Amygdala (tissue), 56 donors: ENCODE results near the gene MIER2.
A peak's percentile ranks its signal among the peaks of the same experiment; 100 is the strongest.

Experiments used
- DNase-seq, 56 donors: peaks; one replicate each; lab custom pipeline; 2025; lab: John Stamatoyannopoulos, UW

MIER2 gene

DNA sequence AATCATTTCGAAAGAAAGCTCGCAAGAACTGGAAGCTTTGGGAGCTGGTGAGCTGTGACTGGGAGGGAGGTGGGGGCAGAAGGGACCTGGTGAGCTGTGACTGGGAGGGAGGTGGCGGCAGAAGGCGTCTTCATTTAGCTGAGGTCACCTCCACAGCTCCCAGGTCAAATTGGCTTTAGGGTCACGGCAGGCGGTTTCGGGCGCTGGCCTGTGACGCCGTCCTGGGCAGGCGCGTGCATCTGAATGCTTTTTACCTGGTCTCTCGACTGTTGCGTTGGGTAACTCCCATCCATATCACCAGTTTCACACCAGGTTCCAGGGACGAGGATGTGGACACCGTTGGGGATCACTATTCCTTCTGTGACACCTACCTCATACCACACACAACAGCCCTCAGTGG, 35.2 kb upstream of the MIER2 start:
- DNase-seq, result no peak

DNA sequence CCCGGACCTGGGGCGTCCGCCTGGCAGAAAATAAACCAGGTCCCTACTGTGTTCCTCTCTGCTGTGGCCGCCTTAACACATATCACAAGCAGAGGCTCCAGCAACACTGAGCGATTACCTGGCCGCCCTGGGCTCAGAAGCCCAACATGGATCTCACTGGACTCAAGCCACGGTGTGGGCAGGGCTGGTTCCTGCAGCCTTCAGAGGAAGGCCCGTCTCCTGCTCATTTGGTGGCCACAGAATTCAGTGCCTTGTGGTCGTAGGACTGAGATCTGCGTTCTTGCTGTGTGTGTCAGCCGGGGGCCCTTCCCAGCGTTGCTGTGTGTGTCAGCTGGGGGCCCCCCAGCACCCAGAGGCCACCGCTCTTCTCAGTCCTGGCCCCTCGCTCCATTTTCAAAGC, 34.1 kb upstream of the MIER2 start:
- no peak for DNase-seq

DNA sequence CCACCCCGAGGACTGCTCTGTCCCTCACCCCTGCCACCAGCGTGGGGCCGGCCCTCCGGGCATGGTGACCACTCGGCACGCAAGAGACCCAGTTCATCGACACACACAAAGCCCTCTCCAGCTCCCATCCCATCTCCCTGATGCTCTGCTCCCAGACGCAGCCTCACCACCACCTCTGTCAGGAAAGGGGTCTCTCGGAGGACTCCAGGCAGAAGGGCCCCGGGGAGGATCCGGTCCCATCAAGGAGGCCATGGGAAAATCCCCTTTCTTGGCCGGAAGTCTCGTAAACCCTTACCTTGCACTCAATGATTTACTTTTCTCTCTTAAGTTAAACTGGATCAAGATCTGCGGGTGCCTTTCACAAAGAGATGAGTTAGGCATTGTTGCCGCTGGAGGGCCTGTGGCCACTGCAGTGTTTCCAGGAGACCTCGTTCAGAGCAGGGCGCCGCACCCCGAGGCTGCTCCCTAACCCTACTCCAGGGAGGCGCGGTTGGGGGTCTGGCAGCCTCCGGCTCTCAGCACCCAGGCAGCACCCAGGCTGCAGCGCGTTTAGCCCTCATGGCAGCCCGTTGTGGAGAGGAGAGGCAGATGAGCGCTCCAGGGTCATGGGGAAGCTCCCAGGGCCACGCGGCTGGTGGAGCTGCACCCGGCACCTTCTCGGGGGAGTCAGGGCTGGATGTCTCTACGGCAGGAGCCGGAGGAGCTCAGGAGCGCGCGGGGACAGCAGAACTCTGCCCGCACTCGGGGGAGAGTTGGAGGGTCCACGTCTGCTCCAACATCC, 33.4 kb upstream of the MIER2 start:
- no peak for DNase-seq

DNA sequence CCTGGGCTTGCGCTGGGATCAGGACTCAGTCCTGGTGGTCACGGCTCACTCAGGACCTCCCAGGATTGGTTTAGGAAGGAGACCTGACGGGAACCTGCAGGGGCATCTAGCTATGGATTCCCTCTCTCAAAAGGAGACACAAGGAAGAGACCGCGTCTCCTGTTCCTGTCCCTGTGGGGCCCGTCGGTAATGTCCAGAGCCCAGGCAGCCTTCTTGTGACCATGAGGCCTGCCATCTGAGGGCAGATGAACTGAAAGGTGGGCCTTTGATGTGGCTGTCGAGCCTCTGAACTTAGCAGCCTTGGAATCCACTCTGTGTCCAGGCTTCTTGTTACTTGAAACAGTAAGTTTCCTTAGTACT, 31.5 kb upstream of the MIER2 start:
- DNase-seq, result no peak

DNA sequence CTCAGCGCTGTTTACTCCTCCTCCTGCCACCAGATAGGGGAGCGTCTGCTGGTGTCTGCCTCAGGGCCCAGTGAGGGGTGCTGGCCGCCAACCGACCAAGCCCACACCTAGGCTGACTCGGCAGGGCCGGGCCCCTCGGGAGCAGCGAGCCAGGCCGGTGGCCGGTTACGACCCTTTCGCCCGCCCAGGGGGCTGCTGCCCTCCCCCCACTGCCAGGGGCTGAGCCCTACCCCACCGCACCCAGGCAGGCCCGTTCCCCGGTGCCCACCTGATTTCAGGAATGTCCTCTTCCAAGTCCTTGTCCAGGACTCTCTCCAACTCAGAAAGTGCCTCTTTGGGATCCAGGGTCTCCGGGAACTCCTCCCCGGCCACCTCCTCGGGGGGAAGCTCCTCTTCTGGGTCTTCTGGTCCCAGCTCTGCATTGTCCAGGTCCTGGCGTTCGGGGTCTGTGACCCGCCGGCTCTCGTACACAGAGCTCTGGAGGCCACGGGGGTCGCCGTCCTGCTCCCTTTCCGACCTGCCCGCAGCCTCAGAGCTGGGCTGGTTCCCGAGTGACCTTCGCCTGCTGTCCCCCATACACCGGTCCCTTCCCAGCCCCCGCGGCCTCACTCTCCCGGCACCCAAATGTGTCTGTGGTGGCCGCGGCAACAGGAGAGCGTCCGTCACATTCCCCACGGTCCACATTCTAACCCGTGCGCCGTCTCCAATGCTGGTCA, 31.0 kb upstream of the MIER2 start:
- no peak for DNase-seq

DNA sequence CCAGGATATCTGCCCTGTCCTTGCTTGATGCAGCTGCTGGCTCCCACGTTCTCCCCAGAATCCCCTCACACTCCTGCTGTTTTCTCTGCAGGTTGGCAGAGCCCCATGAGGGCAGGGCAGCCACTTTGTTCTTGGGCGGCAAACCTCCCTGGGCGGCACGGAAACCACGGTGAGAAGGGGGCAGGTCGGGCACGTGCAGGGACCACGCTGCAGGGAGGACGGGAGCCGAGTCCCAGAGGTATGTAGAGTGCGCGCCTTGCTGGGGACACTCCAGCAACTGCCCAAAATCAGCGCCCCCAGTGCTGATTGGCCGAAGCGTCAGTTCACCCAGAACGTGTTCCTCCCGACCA, 30.3 kb upstream of the MIER2 start:
- DNase-seq, result no peak

DNA sequence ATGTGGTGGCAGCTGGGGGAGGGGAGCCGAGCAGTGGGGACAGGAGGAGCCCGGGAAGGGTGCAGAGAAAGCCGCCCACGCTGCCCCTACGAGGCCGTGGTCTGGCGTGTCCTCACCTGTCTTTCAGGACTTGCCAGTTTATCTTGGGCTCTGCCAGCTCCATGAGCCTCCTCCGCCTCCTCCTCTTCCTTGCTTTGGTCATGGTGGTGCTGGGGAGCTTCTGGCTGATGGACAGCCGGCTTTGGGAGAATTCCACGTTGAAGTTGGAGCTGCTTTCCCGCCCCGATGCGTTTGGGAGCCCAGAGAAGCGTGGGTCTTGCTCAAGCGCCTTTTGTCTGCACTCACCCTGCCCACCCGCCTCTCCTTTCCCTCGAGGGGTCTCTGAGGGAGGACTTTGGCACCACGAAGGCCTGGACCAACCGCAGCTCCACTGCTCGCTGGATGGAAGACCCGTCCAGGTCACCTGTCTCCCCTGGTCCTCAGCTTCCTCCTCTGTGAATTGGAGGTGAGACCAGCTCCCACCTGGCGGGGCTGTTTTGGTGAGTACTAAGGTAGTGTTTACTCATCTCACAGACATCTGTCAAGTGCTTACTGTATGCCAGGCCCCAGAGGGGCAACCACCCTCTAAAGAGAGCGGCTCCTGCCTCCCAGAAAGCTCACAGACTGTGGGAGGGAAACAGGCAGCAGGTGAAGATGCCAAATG, 29.7 kb upstream of the MIER2 start:
- DNase-seq, result no peak

DNA sequence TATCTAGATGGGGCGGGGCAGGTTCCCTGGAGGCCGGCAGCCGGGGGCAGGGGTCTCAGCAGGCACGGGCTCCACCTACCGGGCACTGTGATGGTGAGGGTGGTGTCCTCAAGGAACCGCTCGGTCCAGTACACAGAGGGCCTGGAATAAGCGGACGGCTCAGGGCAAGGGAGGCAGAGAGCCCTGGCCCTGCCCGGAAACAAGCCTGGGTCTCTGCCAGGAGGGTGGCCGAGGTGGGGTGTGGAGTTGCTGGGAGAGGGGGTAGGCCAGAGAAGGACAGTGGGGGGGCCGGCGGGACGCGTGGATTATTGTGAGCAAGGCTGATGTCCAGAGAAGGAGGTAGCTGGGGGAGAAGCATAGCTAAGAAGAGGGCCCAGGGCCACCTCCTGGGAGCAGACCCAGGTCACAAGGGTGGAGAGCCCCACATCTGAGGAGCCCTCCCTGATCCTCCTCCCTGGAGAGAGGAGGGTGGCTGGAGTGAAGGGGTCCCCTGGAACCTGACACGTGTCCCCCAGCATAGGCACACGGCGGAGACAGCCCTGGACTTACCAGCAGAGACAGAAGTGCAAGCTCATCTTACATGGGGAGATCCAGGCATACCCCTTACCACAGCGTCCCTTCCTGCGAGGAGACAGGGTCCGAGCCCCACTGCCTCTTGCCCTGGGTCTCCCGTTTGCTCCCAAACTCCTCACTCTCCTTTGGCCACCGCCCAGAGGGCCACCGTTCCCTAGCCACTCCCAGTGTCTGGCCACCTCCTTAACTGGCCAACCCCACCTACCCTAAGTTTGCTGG, 29.0 kb upstream of the MIER2 start:
- DNase-seq, result no peak

DNA sequence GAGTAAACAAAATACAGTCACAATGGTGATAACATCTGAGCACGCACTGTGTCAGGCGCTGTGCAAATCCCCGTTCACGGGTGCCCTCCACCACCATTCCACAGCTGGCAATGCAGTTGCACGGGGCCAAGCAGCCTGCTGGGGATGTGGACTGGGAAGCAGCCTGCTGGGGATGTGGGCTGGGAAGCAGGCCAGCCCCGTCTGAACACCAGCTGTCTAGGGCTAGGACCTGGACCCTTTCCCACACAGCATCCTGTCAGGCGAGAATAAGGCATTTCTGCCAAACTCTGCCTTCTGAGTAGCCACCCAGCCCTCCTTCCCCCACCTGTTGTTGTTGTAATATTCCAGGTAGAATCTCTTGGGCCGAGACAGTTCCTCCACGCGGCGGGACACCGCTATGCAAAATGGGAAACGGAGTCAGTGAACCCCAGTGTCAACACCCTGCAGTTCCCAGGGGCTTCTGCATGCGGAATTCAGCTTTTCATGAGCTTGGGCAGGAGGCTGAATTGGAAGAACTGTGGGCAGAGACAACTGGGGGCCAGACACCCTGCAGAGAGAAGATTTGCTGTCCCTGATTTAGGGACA, 27.8 kb upstream of the MIER2 start:
- peak in 11 of 56 donors; percentile 6 to 34 (median 20) for DNase-seq

DNA sequence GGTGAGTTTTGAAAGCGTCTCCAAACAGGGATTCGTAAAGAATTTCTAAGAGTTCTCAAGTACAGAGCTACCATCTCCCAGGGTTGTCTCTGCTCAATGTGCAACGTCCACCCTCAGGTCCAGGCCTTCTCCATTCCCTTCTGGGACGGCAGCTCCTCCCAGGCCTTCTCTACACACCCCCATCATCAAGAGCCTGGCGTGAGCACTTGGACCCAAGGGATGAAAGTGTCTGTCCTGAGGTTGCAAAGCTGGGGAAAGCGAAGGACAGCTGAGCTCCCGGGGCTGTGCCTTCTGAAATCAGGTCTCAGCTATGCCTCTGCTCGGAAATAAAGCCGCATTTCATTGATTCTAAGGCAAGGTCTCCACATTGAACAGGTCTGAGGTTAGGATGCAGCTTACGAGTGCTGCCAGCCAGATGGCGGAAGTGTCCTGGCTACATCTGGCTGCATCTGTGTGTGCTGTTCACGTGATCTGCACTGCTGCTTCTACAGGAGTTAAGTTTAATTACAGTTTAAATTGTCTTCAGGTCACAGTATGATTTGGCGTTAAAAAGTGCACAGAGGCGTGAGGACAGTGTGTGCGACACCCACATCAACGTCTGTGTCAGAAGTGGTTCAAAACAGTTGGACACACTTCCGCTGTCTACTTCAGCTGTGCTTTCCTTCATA, 27.0 kb upstream of the MIER2 start:
- no peak for DNase-seq

DNA sequence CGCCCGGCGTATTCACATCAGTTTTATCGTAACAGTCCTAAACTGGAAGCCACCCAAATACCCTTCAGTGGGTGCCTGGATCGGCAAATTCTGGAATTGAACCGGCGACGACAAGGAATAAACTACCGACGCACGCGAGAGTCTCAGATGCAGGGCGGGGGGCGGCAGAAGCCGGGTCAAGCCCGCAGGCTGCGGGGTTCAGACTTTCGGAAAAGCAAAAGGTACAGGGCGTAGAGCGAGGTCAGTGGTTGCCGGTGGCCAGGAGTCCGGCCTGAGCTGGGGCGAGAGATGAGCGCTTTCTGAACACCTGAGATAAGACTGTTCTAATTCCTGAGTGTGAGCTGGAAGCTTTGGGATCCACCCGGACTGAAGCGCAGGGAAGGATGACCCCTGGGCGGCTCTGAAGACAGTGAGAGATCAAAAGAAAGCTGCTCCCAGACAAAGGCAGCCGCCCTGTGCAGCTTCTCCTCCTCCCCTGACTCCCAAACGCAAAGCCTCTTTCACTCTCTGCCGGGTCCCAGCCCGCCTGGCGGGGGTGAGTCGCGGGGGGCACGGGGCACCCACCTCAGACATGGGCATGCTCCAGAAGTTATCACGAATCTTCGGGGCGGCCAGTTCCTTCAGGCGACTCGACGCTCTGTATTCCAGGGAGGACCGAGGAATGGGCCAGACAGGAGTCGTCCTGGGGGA, 26.2 kb upstream of the MIER2 start:
- DNase-seq, result no peak

DNA sequence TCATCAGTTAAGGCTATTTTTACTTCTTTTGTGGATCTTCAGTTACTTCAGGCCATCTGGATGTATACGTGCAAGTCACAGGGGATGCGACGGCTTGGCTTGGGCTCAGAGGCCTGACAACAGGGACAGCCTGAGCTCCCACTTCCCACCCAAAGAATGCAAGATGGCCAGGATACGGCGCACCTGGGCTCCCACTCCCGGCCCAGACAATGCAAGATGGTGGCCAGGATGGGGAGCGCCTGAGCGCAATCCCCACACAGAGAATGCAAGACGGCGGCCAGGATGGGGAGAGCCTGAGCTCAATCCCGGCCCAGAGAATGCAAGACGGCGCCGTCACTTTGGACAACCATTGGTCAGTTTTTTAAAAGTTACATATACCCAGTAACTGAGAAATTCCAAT, 25.3 kb upstream of the MIER2 start:
- DNase-seq, result no peak

DNA sequence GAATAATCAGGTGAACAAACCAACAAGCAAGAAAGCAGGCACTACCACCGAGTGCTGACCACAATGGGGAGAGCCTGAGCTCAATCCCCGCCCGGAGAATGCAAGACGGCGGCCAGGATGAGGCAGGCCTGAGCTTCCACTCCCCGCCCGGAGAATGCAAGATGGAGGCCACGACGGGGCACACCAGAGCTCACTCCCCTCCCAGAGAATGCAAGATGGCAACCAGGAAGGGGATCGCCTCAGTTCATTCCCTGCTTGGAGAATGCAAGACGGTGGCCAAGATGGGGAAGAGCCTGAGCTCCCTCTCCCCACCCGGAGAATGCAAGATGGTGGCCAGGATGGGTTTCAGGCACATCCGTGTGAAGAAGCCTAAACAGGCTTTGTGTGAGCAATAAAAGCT, 24.7 kb upstream of the MIER2 start:
- DNase-seq, result no peak

DNA sequence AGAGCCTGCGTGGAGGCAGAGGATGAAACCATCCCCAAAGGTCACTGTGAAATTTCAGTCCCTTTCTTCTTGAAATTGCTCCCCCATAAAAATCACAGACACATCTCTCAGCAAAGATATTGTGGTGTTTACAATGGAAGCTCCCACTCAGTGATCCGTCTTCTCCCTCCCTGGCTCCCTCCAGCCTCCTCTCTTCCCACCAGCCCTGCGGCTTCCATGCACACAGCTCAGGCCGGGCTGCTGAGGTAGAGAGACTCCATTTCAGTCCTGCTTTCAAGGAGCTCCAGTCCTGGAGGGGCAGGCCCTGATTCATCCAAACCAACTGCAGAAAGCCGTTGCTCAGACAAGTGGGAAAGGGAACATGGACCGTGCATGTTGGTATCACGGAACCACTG, 24.0 kb upstream of the MIER2 start:
- peak in 7 of 56 donors; percentile 30 to 76 (median 43) for DNase-seq

DNA sequence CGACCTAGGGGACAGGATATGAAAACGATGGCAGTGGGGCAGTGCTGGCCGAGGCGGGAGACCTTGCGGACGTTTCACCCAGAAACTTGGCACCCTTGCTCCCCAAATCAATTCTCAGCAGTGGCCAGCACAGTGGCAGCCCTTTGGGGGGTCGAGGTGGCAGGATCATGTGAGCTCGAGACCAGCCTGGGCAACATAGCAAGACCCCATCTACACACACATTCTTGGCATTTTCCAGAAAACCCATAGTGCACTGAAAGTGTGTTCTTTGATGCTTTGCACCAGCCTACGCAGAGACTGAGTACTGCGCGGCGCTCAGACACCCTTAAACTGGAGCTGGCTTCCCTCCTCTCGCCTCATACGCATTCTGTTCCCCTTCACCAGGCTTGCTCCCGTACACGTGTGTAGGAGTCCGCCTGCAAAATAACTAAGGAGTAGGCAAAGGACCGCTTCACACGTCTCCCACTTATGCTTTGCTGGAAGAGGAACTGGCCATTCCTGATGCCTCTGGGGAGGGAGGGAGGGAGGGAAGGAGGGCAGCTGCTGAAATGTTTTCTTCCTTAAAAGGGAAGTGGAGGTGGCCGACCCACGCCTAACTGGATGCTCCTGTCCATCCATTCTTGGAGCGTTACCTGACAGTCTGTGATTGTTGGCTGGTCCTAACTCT, 23.5 kb upstream of the MIER2 start:
- DNase-seq, result peak in 28 of 56 donors; percentile 7 to 85 (median 46)

DNA sequence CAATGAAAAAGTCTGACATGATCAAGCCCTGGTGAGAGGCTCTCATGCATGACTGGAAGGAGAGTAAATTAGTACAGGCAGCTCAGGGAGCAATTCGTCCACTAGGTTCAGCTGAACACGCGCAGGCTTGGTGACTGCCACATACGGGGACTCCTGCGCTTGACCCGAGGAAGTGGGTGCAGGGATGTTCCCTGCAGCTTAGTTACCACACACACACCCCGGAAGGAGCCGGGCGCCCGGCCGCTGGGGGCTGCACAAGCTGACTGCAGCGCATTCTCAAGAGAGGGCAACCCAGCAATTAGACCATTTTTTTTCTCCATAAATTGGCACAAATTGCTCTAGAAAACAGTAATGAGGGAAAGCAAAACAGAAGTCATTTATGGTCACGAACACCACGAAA, 23.0 kb upstream of the MIER2 start:
- no peak for DNase-seq

DNA sequence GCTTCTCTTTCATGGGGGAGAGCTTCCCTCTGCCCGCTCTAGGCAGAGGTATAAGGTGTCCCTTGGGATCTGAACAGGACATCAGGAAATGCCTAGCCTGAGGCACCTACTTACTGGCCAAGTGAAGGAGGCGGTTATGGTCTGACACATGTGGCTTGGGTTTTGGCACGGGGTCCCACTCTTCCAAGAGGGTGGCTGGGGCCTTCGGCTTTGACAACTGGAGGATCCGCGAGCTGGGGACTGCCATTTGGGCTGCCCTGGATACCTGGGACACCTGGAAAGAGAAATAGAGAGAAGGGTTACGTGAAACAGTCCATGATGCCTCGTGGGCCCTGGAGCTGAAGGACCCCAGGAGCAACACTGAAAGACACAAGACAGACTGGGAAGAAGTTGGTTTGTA, 22.4 kb upstream of the MIER2 start:
- DNase-seq, result no peak

DNA sequence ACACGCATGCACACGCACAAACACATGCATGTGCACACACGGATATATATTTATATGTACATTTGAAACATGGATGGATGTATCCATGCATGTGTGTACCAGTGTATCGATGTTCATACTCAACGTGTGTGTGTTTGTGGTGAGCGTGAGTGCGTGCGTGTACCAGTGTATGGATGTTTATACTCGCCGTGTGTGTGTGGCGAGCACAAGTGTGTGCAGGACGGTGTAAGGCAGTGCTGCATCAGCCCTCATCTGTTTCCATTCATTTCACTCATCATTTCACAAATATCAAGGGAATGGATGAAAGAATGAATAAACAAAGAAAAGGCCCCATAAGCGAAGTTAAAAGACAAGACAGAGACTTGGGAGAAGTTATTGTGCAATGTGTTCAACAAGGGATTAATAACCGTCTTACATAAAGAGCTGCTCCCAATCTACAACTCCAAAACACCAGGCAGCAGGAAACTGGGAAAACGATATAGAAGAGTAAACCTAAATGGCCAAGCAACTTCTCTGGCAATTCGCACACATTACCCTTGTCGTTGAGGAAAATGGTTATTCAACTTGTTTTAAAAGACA, 21.7 kb upstream of the MIER2 start:
- no peak for DNase-seq
